Astrocyte of the spinal cord (primary cell): Measurements from ENCODE around the gene ELL2.

Experiments
- DNase-seq: peaks from one replicate; pipeline ENCODE4 v3.0.0; 2011; ENCODE audit warnings: low read depth, low spot score
- H3K4me3 ChIP-seq: 2 replicates; pipeline ENCODE4 v1.5.1; 2011; ENCODE audit warnings: low read depth, mild to moderate bottlenecking, low read length, moderate library complexity
- in situ Hi-C: cut with HindIII; loops from 2 replicates; pipeline ENCODE4 v1.10.0; 2017; ENCODE audit warnings: low sequenced_read_pairs
- TF ChIP-seq, protein P1 (sequence below): IDR thresholded peaks from 2 replicates; pipeline ENCODE4 v1.5.1; 2012; ENCODE audit warnings: low read depth, mild to moderate bottlenecking, low read length, inconsistent platforms

ELL2 gene

GRCh38 chr5:95925378-95925744, 36.3 kb downstream of the ELL2 start:
- TF ChIP-seq, protein P1, sequence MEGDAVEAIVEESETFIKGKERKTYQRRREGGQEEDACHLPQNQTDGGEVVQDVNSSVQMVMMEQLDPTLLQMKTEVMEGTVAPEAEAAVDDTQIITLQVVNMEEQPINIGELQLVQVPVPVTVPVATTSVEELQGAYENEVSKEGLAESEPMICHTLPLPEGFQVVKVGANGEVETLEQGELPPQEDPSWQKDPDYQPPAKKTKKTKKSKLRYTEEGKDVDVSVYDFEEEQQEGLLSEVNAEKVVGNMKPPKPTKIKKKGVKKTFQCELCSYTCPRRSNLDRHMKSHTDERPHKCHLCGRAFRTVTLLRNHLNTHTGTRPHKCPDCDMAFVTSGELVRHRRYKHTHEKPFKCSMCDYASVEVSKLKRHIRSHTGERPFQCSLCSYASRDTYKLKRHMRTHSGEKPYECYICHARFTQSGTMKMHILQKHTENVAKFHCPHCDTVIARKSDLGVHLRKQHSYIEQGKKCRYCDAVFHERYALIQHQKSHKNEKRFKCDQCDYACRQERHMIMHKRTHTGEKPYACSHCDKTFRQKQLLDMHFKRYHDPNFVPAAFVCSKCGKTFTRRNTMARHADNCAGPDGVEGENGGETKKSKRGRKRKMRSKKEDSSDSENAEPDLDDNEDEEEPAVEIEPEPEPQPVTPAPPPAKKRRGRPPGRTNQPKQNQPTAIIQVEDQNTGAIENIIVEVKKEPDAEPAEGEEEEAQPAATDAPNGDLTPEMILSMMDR: no peak
- in situ Hi-C loops: no loop called here

DNA sequence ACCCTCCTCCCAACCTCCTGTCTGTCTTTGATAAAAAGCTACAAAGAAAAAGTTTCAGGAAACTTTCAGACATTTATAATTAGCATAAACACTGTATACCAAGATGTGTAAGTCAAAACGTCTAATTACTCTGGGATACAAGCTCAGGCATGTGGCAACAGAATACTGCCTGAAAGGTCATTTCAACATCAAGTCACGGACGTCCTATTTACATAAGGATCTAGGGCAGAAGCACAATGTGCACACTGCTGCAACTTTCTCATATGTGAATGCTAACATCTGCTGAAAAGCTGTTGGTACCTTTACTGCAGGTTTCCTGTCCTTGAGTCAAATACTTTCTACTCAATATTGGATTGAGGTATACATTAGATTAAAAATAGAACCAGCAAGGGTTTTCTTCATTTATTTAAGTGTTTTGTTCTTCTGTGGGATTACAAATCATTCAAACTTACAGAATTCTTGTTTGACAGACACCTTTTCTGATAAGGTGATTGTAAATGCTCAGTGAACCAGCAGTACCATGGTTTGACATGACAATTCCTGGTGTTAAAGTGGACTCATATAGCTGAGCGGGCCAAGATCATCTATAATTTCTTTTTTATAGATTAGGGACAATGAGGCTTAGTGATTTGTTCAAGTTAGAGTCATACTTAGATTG, 36.8 kb downstream of the ELL2 start:
- H3K4me3 ChIP-seq: no peak overlapping the region
- TF ChIP-seq, protein P1: no peak
- DNase-seq: no peak
- in situ Hi-C loops: no loop called here

More at GRCh38 chr5:95925378-95925744, 36.3 kb downstream of the ELL2 start:
- DNase-seq: no peak
- H3K4me3 ChIP-seq: no peak overlapping the region

DNA sequence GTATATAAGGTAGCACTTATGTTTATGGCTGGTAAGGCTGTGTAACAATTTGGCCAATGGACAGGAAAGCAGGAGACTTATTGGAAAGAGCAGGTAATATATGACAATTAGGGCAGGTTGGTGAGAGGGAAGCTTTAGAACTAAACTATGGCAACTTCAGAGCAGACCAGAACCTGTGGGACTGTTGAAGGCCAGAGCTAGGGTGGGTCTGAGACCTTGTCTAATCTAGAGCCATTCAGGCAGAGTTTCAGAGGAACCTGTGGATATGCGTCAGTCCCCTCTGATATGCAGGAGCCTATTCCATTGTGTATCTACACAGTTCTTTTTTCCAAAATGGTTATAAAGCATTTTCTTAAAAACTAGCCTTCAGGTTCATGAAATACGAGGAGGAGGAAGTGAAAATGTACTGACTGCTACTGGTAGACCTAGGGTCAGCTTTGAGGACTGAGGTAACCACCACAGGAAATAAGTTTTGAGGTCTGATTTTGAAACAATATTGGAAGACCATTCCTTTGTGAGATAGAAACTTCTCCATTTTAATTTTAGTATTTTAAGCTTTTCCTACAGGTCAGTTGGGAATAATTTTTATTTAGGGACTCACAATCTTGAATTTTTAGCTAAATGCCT, 37.6 kb downstream of the ELL2 start:
- in situ Hi-C loops: no loop called here
- TF ChIP-seq, protein P1: no peak
- H3K4me3 ChIP-seq: no peak overlapping the region
- no peak for DNase-seq

- no peak for DNase-seq
- TF ChIP-seq, protein P1: no peak
- in situ Hi-C loops: no loop called here
- no peak overlapping the region for H3K4me3 ChIP-seq
These were observed 38.9 kb downstream of the ELL2 start for GRCh38 chr5:95922798-95923197.

GRCh38 chr5:95921501-95921900, 40.1 kb downstream of the ELL2 start:
- TF ChIP-seq, protein P1: no peak
- no peak for DNase-seq
- in situ Hi-C loops: no loop called here
- H3K4me3 ChIP-seq: no peak overlapping the region

GRCh38 chr5:95920822-95921221, 40.8 kb downstream of the ELL2 start:
- no peak for DNase-seq
- in situ Hi-C loops: no loop called here
- no peak overlapping the region for H3K4me3 ChIP-seq
- TF ChIP-seq, protein P1: no peak
